Fibroblast of peridontal ligament (primary cell): Measurements from ENCODE around the gene SLC25A48.

ENCODE experiments used
- DNase-seq: peaks from one replicate; pipeline ENCODE4 v3.0.0-alpha.2; 2010; ENCODE audit errors: extremely low read depth

The SLC25A48 gene

GRCh38 chr5:135834639-135835529, at the start of gene SLC25A48:
Gene SLC25A48, plus strand, starts transcription at chr5:135834663. Its CDS starts 185 bp downstream, at chr5:135834848.
- no peak for DNase-seq

GRCh38 chr5:135800656-135801055, 33.8 kb upstream of the SLC25A48 start:
- DNase-seq, result no peak

GRCh38 chr5:135810188-135810943, 24.1 kb upstream of the SLC25A48 start:
- DNase-seq, result no peak

- DNase-seq, result no peak
These were observed 23.5 kb upstream of the SLC25A48 start for GRCh38 chr5:135811007-135811406.

- DNase-seq, result no peak
These were observed 20.7 kb upstream of the SLC25A48 start for GRCh38 chr5:135813758-135814157.

GRCh38 chr5:135814316-135814715, 20.1 kb upstream of the SLC25A48 start:
- no peak for DNase-seq

- no peak for DNase-seq
These were observed 19.7 kb upstream of the SLC25A48 start for GRCh38 chr5:135814812-135815211.

- DNase-seq, result no peak
These were observed 13.2 kb upstream of the SLC25A48 start for GRCh38 chr5:135821061-135821801.

- no peak for DNase-seq
These were observed 12.7 kb upstream of the SLC25A48 start for GRCh38 chr5:135821802-135822201.

- no peak for DNase-seq
These were observed 12.2 kb upstream of the SLC25A48 start for GRCh38 chr5:135822286-135822685.

- no peak for DNase-seq
These were observed 11.5 kb upstream of the SLC25A48 start for GRCh38 chr5:135822959-135823358.

GRCh38 chr5:135823881-135824280, 10.6 kb upstream of the SLC25A48 start:
- no peak for DNase-seq

- no peak for DNase-seq
These were observed 9.9 kb upstream of the SLC25A48 start for GRCh38 chr5:135824541-135825041.

GRCh38 chr5:135825373-135826220, 8.9 kb upstream of the SLC25A48 start:
- DNase-seq, result no peak

- DNase-seq, result no peak
These were observed 8.3 kb upstream of the SLC25A48 start for GRCh38 chr5:135826221-135826525.

GRCh38 chr5:135826994-135827671, 7.3 kb upstream of the SLC25A48 start:
- no peak for DNase-seq

- DNase-seq, result no peak
These were observed 6.3 kb upstream of the SLC25A48 start for GRCh38 chr5:135827965-135828781.

- DNase-seq, result no peak
These were observed 5.7 kb upstream of the SLC25A48 start for GRCh38 chr5:135828782-135829127.

GRCh38 chr5:135829179-135829578, 5.3 kb upstream of the SLC25A48 start:
- no peak for DNase-seq
